DMS 273 treated with DMSO at 0.1 percent for 48 hours (cell line): Measurements from ENCODE around the gene SEZ6L2.
"Not testable (repeated sequence)": the region's sequence is repeated elsewhere in the genome, so short reads cannot be mapped to it uniquely, and the experiment has no call there.

Source experiments
- DNase-seq: peaks from one replicate; lab custom pipeline; 2025; lab: John Stamatoyannopoulos, UW

The SEZ6L2 gene

GRCh38 chr16:29881050-29881449 is 18.3 kb downstream of the SEZ6L2 start:
- no peak for DNase-seq

- no peak for DNase-seq
Measured at GRCh38 chr16:29878172-29878571, 21.2 kb downstream of the SEZ6L2 start.

GRCh38 chr16:29877266-29877961 is 21.9 kb downstream of the SEZ6L2 start:
- DNase-seq = no peak

GRCh38 chr16:29876594-29877249 is 22.6 kb downstream of the SEZ6L2 start:
- no peak for DNase-seq

GRCh38 chr16:29876217-29876593 is 23.1 kb downstream of the SEZ6L2 start:
- DNase-seq = no peak

GRCh38 chr16:29875206-29875605 is 24.1 kb downstream of the SEZ6L2 start:
- DNase-seq = no peak

GRCh38 chr16:29873319-29873718 is 26.0 kb downstream of the SEZ6L2 start:
- no peak for DNase-seq

- no peak for DNase-seq
Measured at GRCh38 chr16:29871822-29872546, 27.4 kb downstream of the SEZ6L2 start.

GRCh38 chr16:29869067-29869466 is 30.3 kb downstream of the SEZ6L2 start:
- DNase-seq = not testable (repeated sequence)

GRCh38 chr16:29868396-29869009 is 30.8 kb downstream of the SEZ6L2 start:
- DNase-seq = no peak

GRCh38 chr16:29864205-29864604 is 35.1 kb downstream of the SEZ6L2 start:
- no peak for DNase-seq

- no peak for DNase-seq
Measured at GRCh38 chr16:29863669-29863984, 35.7 kb downstream of the SEZ6L2 start.

- peak; percentile 94 for DNase-seq
Measured at GRCh38 chr16:29862884-29863668, 36.3 kb downstream of the SEZ6L2 start, which contains the start of gene CDIPT. CDIPT (minus strand) TSS chr16:29863226; CDS start chr16:29862857, 369 bp downstream.

GRCh38 chr16:29862383-29862883 is 36.9 kb downstream of the SEZ6L2 start:
- no peak for DNase-seq

GRCh38 chr16:29860218-29860617 is 39.1 kb downstream of the SEZ6L2 start:
- no peak for DNase-seq

- no peak for DNase-seq
Measured at GRCh38 chr16:29858974-29859373, 40.4 kb downstream of the SEZ6L2 start.

GRCh38 chr16:29858149-29858849 is 41.1 kb downstream of the SEZ6L2 start:
- no peak for DNase-seq

- DNase-seq = peak; percentile 11
Measured at GRCh38 chr16:29857133-29857760, 42.1 kb downstream of the SEZ6L2 start.

- no peak for DNase-seq
Measured at GRCh38 chr16:29854520-29855100, 44.7 kb downstream of the SEZ6L2 start.

GRCh38 chr16:29852654-29853053 is 46.7 kb downstream of the SEZ6L2 start:
- no peak for DNase-seq
